GM12873 (cell line): ENCODE data around the gene SORL1-AS1.

Experiments
- TF ChIP-seq, protein P1 (sequence below): IDR thresholded peaks from 2 replicates; pipeline ENCODE4 v1.5.1; 2012; ENCODE audit warnings: low read depth, mild to moderate bottlenecking, moderate library complexity, low read length, control low read depth; ENCODE audit not compliant: insufficient read depth; ENCODE audit errors: missing control alignments

The SORL1-AS1 gene

DNA sequence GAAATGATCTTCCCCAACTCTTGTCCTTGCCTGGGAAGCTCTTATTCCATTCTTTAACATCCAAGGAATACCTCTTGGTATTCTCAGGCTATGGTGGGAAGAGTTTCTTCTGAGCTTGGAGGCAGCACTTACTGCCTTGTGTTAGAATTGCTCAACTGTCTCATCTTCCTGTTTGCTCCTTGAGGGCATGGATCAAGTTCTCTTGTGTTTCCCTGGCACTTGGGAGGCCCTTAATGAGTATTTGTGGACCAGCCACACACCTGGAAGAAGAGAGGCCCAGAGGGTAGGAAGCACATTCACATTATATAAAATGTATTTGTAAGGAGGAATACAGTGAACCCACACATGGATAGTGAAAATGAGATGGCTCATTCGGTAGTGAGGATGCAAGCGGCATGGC is 3.4 kb upstream of the SORL1-AS1 start:
- TF ChIP-seq, protein P1, sequence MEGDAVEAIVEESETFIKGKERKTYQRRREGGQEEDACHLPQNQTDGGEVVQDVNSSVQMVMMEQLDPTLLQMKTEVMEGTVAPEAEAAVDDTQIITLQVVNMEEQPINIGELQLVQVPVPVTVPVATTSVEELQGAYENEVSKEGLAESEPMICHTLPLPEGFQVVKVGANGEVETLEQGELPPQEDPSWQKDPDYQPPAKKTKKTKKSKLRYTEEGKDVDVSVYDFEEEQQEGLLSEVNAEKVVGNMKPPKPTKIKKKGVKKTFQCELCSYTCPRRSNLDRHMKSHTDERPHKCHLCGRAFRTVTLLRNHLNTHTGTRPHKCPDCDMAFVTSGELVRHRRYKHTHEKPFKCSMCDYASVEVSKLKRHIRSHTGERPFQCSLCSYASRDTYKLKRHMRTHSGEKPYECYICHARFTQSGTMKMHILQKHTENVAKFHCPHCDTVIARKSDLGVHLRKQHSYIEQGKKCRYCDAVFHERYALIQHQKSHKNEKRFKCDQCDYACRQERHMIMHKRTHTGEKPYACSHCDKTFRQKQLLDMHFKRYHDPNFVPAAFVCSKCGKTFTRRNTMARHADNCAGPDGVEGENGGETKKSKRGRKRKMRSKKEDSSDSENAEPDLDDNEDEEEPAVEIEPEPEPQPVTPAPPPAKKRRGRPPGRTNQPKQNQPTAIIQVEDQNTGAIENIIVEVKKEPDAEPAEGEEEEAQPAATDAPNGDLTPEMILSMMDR: no peak

DNA sequence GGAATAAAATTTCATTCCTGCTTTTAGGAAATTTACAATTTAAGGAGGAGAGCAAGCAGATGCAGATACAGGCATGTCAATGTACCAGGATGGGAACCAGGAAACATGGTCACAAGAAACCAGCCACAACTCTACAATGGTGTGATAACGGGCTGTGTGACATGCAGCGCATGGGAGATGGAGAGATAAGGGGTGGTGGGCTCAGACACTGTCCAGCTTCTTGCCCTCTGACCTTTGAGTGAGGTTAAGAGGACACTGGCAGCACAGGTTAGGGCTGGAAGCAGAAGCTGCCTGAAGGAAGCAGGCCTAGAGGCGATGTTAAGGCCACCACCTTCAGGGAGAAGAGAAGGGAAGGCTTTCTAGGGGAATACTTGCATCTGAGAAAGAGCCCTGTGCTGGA is 2.3 kb upstream of the SORL1-AS1 start:
- TF ChIP-seq, protein P1: no peak

DNA sequence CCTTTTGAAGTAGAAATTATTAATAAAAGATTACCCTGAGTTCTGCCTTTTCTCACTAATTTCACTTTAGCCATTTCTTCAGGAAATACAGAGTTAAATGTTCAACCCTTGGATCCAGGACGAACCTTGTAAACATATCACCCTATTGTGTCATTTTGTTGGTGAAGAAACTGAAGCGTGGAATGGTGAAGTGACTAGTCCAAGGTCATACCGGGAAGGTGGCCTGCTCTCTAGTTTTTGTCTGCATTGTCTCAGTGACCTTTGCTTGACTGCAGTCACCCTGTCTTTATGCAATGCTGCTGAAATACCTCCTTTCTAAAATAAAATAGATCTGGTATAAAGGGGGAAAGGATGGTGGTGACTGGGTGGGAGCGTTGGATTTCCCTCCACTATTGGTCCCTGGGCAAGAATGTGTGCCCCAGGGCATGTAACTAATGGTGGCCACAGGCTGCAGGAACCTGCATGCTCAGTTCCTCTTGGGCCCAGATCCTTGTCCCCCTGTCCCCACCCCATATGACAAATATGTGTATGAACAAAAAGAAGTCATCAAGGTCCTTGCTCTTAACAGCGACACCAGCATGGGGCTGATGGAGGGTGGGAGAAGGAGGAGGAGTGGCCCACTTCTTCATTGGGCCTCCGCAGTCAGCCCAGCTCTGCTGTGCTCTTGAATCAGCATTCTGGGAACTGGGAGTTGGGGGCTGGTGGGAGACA is 977 bp upstream of the SORL1-AS1 start:
- TF ChIP-seq, protein P1: no peak

DNA sequence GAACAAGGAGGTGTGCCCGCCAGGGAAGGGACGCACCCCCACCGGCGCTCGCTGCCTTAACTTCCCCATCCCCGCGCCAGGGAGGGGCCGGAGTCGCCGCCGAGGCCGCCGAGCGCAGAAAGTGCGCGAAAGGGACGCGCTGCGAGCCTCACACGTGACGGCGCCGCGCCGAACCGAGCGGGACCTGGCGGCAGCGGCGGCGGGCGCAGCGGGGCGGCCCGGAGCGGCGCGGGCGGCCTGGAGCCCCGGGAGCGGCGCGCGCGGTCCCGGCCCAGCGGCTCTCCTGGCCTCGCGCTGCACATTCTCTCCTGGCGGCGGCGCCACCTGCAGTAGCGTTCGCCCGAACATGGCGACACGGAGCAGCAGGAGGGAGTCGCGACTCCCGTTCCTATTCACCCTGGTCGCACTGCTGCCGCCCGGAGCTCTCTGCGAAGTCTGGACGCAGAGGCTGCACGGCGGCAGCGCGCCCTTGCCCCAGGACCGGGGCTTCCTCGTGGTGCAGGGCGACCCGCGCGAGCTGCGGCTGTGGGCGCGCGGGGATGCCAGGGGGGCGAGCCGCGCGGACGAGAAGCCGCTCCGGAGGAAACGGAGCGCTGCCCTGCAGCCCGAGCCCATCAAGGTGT is 670 bp downstream of the SORL1-AS1 start, which contains the start of gene SORL1:
TSS of gene SORL1 (plus strand) at position 329 of the 623 bp plus-strand sequence. CDS start at position 347, 18 bp downstream.
- TF ChIP-seq, protein P1: peak; percentile 72

DNA sequence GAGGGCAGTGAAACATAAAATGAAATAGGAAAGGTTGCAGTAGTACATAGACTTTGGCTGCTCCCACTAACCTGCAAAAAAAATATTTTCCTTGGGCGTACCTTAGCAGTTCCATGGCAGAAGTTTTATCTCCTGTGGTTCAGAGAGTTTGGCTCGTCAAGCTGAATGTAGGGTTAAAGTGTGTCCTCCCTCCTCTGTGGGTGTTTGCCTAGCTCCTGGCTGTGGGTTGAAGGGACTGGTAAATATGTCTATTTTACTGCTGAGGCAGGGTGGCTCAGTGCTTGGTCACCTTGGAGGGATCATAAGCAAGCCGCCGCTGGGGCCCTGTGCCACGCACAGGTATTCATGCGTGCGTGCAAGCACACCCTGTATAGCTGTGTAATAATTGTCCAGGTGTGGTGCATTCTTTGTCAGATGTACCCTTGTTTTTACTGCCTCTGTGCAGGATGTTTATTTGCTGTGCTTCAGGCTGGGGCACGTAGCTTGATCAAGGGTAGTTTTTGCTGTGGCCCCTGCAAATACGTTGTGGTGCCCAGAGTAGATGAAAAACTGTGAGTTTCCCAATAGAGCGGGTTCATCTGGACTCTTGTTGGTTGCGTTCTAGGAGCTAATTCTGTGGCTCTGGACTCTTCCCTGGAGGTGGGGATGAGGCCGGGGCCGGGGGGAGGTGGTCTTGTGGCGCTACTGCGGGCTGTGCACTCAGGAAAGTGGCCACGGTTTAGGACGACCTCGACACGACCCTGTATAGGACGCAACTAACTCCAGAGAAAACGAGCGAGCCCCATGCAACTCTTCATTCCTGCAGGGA is 1.4 kb downstream of the SORL1-AS1 start:
- TF ChIP-seq, protein P1: no peak

DNA sequence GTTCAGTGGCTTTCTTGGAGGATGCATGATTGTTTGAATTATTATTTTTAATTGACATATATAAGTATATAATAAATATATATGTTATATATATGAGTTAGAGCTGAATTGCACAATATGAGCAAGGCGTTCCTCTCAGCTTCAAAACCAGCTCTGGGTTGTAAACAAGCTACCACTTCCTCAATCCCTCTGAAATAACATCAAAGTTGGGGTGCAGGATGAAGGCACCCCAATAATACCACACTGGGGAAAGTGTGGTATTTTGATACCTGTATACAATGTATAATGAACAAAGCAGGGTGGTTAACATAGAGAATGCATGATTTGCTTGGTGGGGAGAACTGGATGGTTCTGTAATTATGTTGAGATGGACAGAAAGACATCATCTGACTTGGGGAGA is 2.4 kb downstream of the SORL1-AS1 start:
- TF ChIP-seq, protein P1: no peak

DNA sequence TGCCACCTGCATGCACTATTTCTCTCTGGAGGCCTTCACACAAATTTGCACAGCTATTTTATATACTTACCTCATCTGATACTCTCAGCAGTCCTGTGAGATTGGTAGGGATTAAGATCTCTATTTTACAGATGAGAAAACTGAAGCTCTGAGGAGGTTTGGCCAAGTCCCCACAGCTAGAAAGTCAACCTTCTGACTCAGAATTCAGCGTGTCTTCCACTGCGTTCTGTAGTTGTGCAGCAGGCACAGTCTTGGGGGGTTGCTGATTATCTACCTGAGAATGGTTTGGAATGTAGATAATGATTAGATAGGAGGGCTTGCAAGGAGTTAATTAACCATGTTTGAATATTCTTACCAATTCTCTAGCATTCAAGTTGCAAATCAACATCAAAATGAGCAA is 3.1 kb downstream of the SORL1-AS1 start:
- TF ChIP-seq, protein P1: no peak
